Measurements from ENCODE around the gene NELFE.
"Not testable (repeated sequence)": the region's sequence is repeated elsewhere in the genome, so short reads cannot be mapped to it uniquely, and the experiment has no call there.

Gene NELFE

DNA sequence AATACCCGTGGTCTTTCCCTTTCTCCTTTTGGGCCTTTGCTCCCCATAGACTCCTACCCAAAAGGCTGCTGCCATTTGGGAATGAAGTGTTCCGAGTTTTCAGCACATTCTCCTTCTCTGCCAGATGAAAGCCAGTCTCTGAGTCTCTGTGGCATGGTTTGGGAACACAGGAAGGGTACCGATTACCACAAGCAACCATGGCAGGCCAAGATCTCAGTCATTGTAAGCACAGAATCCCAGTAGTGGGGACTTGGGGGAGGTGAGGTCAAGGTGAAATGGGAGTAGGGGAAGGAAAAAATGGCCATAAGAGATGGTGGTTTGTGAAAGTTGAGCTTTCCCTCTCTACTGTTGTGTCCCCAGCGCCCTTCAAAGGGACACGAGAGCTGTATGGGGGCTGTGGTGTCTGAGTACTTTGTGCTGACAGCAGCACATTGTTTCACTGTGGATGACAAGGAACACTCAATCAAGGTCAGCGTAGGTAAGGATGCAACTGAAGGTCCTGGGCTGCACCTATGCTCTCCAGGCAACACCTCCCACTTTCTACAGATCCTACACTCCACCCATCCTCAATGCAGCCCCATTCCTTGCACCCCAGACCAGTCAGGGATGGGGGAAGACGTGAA is 8.7 kb downstream of the NELFE start:
- no peak overlapping the region for H3K4me3 ChIP-seq (ENCODE audit: low read depth, low read length)

DNA sequence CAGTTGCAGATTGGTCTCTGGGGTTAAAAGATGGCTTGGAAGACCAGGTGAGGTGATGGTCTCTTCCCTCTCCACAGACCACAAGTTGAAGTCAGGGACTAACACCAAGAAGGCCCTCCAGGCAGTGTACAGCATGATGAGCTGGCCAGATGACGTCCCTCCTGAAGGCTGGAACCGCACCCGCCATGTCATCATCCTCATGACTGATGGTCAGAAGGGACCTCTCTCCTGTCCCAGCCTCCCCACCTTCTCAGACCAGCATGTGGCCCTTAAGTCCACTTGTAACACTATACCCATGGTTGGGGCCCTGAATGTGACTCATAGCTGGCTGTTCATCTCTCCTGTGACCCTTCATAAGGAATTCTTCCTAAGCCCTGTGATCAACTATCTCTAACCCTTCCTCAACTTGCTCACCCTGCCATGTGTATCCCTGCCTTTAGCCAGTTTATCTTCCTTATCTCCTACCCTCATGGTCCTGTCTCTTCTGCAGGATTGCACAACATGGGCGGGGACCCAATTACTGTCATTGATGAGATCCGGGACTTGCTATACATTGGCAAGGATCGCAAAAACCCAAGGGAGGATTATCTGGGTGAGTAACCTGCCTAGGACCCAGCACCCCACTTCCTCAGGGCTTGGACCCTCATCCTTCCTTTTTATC is 9.9 kb downstream of the NELFE start:
- H3K4me3 ChIP-seq (ENCODE audit: low read depth, low read length), result no peak overlapping the region

DNA sequence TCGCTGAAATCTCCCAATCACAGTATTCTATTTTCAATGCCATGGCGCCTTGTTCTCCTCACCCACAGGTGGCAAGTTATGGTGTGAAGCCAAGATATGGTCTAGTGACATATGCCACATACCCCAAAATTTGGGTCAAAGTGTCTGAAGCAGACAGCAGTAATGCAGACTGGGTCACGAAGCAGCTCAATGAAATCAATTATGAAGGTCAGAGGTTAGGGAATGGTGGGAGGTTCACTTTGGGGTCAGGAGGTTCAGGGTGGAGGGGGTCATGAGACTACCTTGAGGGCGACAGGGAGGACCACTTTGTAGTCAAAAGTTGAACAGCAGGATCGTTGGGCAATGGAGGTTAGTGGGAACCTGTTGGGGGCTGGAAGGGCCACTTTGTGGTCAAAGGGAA is 10.5 kb downstream of the NELFE start:
- H3K4me3 ChIP-seq (ENCODE audit: low read depth, low read length), result no peak overlapping the region

DNA sequence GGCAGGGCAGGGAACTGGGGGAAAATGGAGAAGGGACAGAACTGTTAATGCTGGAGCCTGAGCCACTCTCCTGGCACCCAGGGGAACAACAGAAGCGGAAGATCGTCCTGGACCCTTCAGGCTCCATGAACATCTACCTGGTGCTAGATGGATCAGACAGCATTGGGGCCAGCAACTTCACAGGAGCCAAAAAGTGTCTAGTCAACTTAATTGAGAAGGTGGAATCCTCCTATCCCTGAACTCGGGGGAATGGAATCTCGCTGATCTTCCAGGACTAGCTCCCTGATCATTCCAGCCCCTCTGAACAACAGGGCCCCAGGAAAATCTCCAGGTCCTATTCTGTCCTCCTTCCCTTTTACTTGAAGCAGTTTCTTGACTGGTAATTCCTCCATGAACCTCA is 10.9 kb downstream of the NELFE start:
- no peak overlapping the region for H3K4me3 ChIP-seq (ENCODE audit: low read depth, low read length)

DNA sequence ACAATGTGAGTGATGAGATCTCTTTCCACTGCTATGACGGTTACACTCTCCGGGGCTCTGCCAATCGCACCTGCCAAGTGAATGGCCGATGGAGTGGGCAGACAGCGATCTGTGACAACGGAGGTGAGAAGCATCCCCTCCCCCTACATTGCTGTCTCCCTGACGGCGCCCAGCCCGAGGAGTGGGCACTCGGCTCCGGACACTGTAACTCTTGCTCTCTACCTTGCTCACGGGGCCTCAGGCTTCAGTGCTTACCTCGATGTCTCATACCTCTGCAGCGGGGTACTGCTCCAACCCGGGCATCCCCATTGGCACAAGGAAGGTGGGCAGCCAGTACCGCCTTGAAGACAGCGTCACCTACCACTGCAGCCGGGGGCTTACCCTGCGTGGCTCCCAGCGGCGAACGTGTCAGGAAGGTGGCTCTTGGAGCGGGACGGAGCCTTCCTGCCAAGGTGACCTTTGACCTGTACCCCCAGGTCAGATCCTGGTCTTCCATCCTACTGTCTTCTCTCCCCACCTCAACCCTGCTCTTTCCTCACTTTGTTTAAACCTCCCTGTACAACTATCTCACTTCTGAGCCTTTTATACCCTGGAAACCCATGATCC is 11.6 kb downstream of the NELFE start:
- no peak overlapping the region for H3K4me3 ChIP-seq (ENCODE audit: low read depth, low read length)

DNA sequence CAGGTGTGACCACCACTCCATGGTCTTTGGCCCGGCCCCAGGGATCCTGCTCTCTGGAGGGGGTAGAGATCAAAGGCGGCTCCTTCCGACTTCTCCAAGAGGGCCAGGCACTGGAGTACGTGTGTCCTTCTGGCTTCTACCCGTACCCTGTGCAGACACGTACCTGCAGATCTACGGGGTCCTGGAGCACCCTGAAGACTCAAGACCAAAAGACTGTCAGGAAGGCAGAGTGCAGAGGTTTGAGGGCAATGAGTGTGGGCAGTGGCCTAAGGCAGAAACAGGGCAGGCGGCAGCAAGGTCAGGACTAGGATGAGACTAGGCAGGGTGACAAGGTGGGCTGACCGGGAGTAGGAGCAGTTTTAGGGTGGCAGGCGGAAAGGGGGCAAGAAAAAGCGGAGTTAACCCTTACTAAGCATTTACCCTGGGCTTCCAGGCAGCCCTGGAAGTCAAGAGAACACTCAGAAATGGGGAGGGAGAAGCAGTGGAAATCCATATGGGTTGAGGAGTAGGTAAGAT is 12.3 kb downstream of the NELFE start:
- no peak overlapping the region for H3K4me3 ChIP-seq (ENCODE audit: low read depth, low read length)

DNA sequence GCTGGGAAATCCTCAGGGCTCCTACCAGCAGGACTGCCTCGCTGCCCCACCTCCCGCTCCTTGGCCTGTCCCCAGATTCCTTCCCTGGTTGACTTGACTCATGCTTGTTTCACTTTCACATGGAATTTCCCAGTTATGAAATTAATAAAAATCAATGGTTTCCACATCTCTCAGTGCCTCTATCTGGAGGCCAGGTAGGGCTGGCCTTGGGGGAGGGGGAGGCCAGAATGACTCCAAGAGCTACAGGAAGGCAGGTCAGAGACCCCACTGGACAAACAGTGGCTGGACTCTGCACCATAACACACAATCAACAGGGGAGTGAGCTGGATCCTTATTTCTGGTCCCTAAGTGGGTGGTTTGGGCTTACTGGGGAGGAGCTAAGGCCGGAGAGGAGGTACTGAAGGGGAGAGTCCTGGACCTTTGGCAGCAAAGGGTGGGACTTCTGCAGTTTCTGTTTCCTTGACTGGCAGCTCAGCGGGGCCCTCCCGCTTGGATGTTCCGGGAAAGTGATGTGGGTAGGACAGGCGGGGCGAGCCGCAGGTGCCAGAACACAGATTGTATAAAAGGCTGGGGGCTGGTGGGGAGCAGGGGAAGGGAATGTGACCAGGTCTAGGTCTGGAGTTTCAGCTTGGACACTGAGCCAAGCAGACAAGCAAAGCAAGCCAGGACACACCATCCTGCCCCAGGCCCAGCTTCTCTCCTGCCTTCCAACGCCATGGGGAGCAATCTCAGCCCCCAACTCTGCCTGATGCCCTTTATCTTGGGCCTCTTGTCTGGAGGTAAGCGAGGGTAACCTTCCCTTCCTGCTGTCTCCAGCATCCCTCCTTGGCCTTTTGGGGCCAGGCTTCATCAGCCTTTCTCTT is 13.0 kb downstream of the NELFE start, which contains the start of gene CFB:
Gene CFB, plus strand, starts transcription at position 589 of the 863 bp plus-strand sequence. Its CDS starts 127 bp downstream, at position 716.
- no peak within 1 kb of the TSS for H3K4me3 ChIP-seq (ENCODE audit: low read depth, low read length)

DNA sequence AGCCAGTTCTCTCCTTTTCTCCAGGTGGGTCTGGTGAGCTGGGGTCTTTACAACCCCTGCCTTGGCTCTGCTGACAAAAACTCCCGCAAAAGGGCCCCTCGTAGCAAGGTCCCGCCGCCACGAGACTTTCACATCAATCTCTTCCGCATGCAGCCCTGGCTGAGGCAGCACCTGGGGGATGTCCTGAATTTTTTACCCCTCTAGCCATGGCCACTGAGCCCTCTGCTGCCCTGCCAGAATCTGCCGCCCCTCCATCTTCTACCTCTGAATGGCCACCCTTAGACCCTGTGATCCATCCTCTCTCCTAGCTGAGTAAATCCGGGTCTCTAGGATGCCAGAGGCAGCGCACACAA is 13.6 kb downstream of the NELFE start:
- no peak overlapping the region for H3K4me3 ChIP-seq (ENCODE audit: low read depth, low read length)

DNA sequence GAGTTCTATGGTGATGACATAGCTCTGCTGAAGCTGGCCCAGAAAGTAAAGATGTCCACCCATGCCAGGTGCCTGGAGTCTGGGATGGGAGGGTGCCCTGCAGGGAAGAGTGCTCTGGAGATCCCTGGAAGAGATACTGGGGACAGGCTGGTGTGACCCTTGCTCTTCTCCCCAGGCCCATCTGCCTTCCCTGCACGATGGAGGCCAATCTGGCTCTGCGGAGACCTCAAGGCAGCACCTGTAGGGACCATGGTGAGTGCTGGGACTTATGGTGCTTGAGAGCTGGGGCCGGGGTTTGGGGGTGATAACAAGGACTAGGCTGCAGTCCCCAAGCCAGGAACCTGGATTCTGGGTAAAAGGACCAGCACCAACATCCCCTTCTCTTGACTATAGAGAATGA is 15.0 kb downstream of the NELFE start:
- no peak overlapping the region for H3K4me3 ChIP-seq (ENCODE audit: low read depth, low read length)

DNA sequence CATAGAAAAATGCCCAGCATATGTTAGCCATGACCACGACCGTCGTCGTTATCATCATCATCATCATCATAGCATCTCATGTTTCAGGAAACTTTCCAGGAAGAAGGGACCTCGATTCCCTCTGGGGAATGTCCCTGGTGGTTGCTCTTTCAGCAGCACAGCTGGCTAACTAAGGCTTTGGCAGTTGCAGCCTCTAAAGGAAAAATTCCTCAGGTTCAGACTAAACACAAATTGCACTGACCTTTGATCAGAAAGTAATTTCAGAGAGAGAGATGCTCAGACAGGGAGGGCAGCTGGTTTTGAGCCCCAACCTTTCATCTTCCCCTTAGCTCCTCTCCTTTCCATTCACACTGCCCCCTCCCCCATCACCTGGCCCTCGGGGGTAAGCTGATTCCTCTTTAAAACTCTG is 18.5 kb downstream of the NELFE start:
- H3K4me3 ChIP-seq (ENCODE audit: low read depth, low read length), result no peak overlapping the region

DNA sequence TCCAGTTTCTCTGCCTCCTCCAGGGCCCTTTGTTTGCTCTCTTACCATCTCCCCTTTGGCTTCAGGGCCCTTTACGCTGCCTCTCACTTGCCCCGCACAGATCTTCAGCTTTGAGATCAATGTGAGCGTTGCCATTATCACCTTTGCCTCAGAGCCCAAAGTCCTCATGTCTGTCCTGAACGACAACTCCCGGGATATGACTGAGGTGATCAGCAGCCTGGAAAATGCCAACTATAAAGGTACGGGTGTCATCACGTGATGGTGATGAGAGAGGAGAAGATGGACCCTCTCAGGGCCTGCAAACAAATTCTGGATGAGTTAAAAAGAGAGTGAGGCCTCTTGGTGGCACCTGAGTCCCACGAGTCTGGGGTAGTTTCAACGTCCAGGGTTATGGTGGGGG is 22.9 kb downstream of the NELFE start:
- no peak overlapping the region for H3K4me3 ChIP-seq (ENCODE audit: low read depth, low read length)

DNA sequence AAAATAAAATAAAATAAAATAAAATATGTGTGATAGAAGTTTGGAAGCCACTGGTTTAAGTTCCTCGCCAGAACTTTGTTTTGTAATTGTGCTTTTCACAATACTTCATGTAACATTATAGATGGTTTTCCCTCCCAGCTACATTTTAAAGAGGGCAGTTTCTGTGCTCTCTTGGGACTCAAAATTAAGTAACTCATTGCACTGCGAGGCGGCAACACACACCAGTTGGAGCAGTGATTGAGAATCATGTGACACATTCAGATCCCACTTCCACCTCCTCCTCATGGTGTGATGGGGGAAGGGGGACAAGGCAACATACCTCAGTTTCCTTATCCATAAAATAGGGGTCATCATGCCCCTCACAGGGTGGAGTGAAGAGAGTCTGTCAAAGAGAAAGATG is 23.8 kb downstream of the NELFE start:
- no peak overlapping the region for H3K4me3 ChIP-seq (ENCODE audit: low read depth, low read length)

DNA sequence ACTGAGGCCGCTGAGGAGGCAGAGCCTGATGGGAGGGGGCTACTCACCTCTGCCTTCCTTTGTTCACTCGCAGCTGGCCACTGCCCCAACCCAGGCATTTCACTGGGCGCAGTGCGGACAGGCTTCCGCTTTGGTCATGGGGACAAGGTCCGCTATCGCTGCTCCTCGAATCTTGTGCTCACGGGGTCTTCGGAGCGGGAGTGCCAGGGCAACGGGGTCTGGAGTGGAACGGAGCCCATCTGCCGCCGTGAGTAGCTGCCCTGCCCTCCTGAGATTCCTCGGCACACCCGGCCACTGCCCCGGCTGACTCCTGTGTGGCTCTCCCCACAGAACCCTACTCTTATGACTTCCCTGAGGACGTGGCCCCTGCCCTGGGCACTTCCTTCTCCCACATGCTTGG is 25.2 kb downstream of the NELFE start:
- H3K4me3 ChIP-seq (ENCODE audit: low read depth, low read length), result no peak overlapping the region

DNA sequence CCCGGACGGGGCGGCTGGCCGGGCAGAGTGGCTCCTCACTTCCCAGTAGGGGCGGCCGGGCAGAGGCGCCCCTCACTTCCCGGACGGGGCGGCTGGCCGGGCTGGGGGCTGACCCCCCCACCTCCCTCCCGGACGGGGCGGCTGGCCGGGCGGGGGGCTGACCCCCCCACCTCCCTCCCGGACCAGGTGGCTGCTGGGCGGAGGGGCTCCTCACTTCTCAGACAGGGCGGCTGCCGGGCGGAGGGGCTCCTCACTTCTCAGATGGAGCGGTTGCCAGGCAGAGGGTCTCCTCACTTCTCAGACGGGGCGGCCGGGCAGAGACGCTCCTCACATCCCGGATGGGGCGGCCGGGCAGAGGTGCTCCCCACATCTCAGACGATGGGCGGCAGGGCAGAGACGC is 26.6 kb downstream of the NELFE start:
- H3K4me3 ChIP-seq (ENCODE audit: low read depth, low read length), result not testable (repeated sequence)

DNA sequence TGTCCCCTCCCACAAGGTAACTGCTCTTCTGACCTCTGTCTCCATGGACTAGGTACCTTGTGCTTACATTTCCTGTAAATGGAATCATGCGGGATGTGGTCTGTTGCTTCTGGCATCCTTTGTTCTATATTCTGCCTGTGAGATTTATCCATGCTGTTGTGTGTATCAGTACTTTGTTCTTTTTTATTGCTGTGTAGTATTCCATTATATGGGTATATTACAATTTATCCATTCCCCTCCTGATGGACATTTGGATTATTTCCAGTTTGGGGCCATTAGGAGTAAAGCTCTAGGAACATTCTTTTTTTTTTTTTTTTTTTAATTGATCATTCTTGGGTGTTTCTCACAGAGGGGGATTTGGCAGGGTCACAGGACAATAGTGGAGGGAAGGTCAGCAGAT is 27.8 kb downstream of the NELFE start:
- no peak overlapping the region for H3K4me3 ChIP-seq (ENCODE audit: low read depth, low read length)

DNA sequence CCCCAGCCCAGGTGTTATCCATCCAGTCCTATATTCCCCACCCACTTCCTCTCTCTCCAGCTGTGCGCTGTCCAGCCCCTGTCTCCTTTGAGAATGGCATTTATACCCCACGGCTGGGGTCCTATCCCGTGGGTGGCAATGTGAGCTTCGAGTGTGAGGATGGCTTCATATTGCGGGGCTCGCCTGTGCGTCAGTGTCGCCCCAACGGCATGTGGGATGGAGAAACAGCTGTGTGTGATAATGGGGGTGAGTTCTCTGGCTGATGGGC is 30.2 kb downstream of the NELFE start:
- no peak overlapping the region for H3K4me3 ChIP-seq (ENCODE audit: low read depth, low read length)

DNA sequence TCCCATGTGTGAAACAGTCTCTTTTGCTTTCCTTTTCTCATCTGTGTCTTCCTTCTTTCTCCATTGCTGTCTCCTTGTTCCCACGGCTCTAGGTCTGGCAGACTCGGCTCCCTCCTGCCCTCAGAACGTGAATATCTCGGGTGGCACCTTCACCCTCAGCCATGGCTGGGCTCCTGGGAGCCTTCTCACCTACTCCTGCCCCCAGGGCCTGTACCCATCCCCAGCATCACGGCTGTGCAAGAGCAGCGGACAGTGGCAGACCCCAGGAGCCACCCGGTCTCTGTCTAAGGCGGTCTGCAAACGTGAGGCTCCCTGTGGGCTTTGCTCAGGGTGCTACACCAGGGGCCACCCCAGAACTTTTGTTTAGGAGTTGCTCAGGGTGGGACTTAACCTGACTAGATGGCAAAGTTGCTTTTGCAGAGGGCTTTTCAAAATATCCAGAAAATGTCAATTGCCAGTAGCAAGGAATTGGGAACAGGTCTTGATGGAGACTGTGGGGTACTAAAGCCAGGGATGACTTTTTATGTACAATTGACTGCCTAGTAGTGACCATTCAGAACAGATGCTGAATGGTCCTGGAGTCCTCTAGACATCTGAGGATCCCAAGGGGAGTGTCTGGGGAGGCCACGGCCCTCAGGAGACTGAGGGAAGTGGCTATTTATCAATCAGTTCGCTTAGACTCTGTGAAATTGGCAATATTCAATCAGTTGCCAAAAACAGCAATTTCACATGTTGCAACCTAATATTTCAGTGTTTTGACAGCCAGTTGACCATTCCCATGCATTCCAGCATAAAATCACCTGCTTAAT is 30.7 kb downstream of the NELFE start:
- no peak overlapping the region for H3K4me3 ChIP-seq (ENCODE audit: low read depth, low read length)

DNA sequence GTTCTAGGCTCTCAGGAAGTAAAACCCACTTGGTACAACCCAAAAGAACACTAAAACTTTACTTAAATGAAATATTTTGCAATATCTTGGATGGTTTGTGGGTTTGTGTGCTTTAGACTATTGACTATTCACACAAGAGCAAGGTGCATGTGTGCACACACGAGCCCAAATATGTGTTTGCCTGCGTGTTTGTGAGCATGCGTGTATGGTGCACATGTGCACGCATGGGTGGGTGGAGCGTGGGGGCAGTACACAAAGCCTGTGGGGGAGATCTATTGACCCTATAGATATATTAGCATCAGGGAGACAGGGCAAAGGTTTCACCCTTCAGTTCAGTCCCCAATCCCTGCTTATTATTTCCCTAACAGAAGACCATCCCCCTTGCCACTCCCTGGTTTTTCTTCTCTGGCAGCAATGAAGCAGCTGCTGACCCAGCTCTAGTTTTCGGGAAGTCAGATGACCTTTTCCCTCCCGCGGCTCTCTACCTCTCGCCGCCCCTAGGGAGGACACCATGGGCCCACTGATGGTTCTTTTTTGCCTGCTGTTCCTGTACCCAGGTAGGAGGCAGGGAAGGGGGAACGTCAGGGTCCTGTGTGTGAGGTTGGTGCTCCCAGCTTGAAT is 31.4 kb downstream of the NELFE start, which contains the start of gene C2:
Gene C2, plus strand, starts transcription at position 476 of the 621 bp plus-strand sequence. Its CDS starts 36 bp downstream, at position 512.
- H3K4me3 ChIP-seq (ENCODE audit: low read depth, low read length), result no peak within 1 kb of the TSS

DNA sequence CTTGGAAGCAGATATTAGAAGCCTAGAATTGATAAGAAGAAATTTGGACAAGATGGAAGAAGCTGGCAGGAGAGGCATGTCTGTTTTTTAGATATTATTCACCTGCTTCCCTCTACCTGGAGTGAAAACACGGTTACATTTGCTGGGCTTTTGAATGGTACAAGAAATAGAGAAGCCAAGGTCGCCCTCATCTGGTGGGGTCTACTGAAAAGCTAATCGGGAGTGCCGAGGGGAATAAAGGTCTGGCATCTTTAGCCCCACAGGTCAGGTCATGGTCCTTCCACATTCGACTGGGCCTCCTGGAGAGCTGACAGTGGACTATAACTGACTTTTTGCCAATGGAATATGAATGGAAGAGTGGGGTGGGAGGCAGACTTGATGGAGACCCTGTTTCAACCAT is 35.8 kb downstream of the NELFE start:
- no peak overlapping the region for H3K4me3 ChIP-seq (ENCODE audit: low read depth, low read length)

DNA sequence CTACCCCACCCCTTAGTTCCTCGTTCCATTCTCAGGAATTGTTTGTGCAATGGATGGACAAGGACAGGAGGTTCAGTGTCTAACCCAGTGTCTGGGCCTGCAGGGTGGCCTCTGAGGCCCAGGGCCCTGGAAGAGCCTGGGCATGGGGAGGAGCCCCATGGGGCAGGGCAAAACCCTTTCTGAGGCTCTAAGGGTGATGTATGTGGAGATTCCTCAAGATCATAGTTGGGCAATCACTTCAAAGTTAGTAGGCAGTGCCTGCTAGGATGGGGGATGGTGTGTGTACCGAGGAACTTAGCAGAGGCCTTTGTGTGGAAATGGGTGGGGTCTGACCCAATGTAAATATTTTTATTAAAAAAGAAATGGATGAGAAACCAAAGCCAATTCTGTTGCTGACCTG is 38.0 kb downstream of the NELFE start:
- H3K4me3 ChIP-seq (ENCODE audit: low read depth, low read length), result no peak overlapping the region

All from iPS-11a (cell line).